SJSA1 (cell line): ENCODE measurements around the gene RNF212. TPM values are rescaled to one million over a fixed set of nuclear protein-coding genes. Genes with fewer than 3 reads are reported as not detected.

Source experiments
- total RNA-seq: library from RNA; depleted of rRNA; stranded (reverse); fragments of >200 nt; shearing (Covaris generic); gene quantifications from 2 replicates; pipeline ENCODE4 v1.2.3, GENCODE V29; 2014; rRNA removed

RNF212 gene
- total RNA-seq, 1 experiment from 2014 or later: not detected

Other genes with a start within 250 kb of the RNF212 start
- gene GAK, start 181.2 kb downstream of the RNF212 start, total RNA-seq: 36.9 and 44.4 TPM in 2 replicates
- gene TMEM175, start 181.1 kb downstream of the RNF212 start, total RNA-seq: 8.8 and 13.1 TPM in 2 replicates
- 2.4 and 4.2 TPM in 2 replicates for gene DGKQ, start 140.0 kb downstream of the RNF212 start, total RNA-seq
- gene IDUA, start 126.5 kb downstream of the RNF212 start, total RNA-seq: 1.4 and 2.4 TPM in 2 replicates
- not detected in 2 replicates for gene SLC26A1, start 120.2 kb downstream of the RNF212 start, total RNA-seq
- 12.9 and 21.5 TPM in 2 replicates for gene FGFRL1, start 101.9 kb downstream of the RNF212 start, total RNA-seq
- gene SPON2, start 59.0 kb upstream of the RNF212 start, total RNA-seq: 0.16 TPM in 1 of 2 replicates, not detected in the other
- gene CTBP1, start 135.6 kb upstream of the RNF212 start, total RNA-seq: 80.9 and 89.3 TPM in 2 replicates
- gene MAEA, start 176.3 kb upstream of the RNF212 start, total RNA-seq: 34.4 and 39.7 TPM in 2 replicates
- 2.5 and 4.0 TPM in 2 replicates for gene UVSSA, start 233.6 kb upstream of the RNF212 start, total RNA-seq